Left lung (tissue), 10 donors: ENCODE data around the gene PCSK2. TPM values are rescaled to one million over a fixed set of nuclear protein-coding genes. Genes with fewer than 3 reads are reported as not detected.

ENCODE experiments used
- ATAC-seq: fragments of 200-7000 bp; cut with Tn5 transposase; one replicate; pipeline ENCODE4 v1.9.1; 2020; ENCODE audit warnings: moderate library complexity
- DNase-seq, 4 donors: peaks; one replicate each; pipeline ENCODE4 v3.0.0-alpha.2; 2013 to 2020
- H3K27ac ChIP-seq, 2 donors: fragments of 200-600 bp; sonication (generic) in 1 of 2; one replicate each; pipeline versions ENCODE4 v1.5.0 to v1.8.0; 2020 to 2021
- H3K27me3 ChIP-seq, 2 donors: fragments of 200-600 bp; sonication (generic) in 1 of 2; one replicate each; pipeline versions ENCODE4 v1.5.0 to v1.8.0; 2020 to 2021
- H3K36me3 ChIP-seq, 2 donors: fragments of 200-600 bp; sonication (generic) in 1 of 2; one replicate each; pipeline versions ENCODE4 v1.5.0 to v1.8.0; 2020 to 2021
- H3K4me1 ChIP-seq, 2 donors: fragments of 200-600 bp; one replicate each; pipeline ENCODE4 v1.8.0; 2021
- H3K4me3 ChIP-seq, 2 donors: fragments of 200-600 bp; sonication (generic) in 1 of 2; one replicate each; pipeline versions ENCODE4 v1.5.0 to v1.8.0; 2020 to 2021; ENCODE audit warnings: mild to moderate bottlenecking in 1 of 2
- H3K9me3 ChIP-seq, 2 donors: fragments of 200-600 bp; sonication (generic) in 1 of 2; one replicate each; pipeline versions ENCODE4 v1.5.0 to v1.8.0; 2020 to 2021
- CTCF ChIP-seq, 2 donors: fragments of 200-600 bp; sonication (generic) in 1 of 2; IDR thresholded peaks; one replicate each; pipeline versions ENCODE4 v1.5.0 to v1.8.0; 2021; ENCODE audit warnings: antibody characterized with exemption in 2 of 2
- intact Hi-C, 2 donors: fragments of 100-400 bp; cut with DNase I; formaldehyde crosslinking; loops; one replicate each; pipeline versions ENCODE4 v1.11.2 to v1.14.2; 2022
- polyA plus RNA-seq, 6 donors: library from polyadenylated mRNA; unstranded; fragments of 120-200 nt; gene quantifications; one replicate each; pipeline ENCODE4 v1.2.1, GENCODE V29; 2013; ENCODE audit not compliant: insufficient read length in 6 of 6
- total RNA-seq, 2 donors: library from RNA; stranded (reverse); fragmentation: NEBNext Ultra II Directional; extraction: Animal tissue kit (Norgen Biotek cat#: 25700); gene quantifications; one replicate each; pipeline ENCODE4 v1.2.1, GENCODE V29; 2021
- donor health status: DM: no; HTN: yes; CAD: no.
- donor health status: DM: no; HTN: no; CAD: no.

PCSK2 gene
- total and polyA plus RNA-seq, 8 donors, result 0.32 to 33.4 (median 0.65) TPM

- Histone ChIP-seq H3K36me3 (no peaks in the 10 kb centered on the region), H3K9me3 (no peaks in the 10 kb centered on the region), H3K4me1 (no peaks in the 10 kb centered on the region), H3K4me3 (no peak overlapping the region), H3K27ac (no peak overlapping the region), H3K27me3 (no peaks in the 10 kb centered on the region)
- no peak for TF ChIP-seq CTCF (IDR thresholded peaks at IDR 0.05)
- intact Hi-C loops, result no loop called here
- no peak for DNase-seq
- no peak for ATAC-seq
Observed at GRCh38 chr20:17481661-17482060, 254.8 kb downstream of the PCSK2 start.

- no peak for TF ChIP-seq CTCF (IDR thresholded peaks at IDR 0.05)
- ATAC-seq (no peak), DNase-seq (no peak)
- no peaks in the 10 kb centered on the region for H3K9me3 ChIP-seq
- intact Hi-C loops, result no loop called here
- no peak overlapping the region for H3K27ac ChIP-seq
- H3K36me3 ChIP-seq, result no peaks in the 10 kb centered on the region
- no peaks in the 10 kb centered on the region for H3K4me1 ChIP-seq
- no peak overlapping the region for H3K4me3 ChIP-seq
- no peaks in the 10 kb centered on the region for H3K27me3 ChIP-seq
Observed at GRCh38 chr20:17482536-17482935, 255.7 kb downstream of the PCSK2 start.

- no peak for ATAC-seq
- intact Hi-C loops, result no loop called here
Observed at GRCh38 chr20:17485017-17485416, 258.2 kb downstream of the PCSK2 start.

GRCh38 chr20:17488916-17489600 is 262.2 kb downstream of the PCSK2 start:
- TF ChIP-seq CTCF (IDR thresholded peaks at IDR 0.05), result no peak
- ATAC-seq (no peak), DNase-seq (no peak)
- no peak overlapping the region for H3K4me3 ChIP-seq
- H3K36me3 ChIP-seq, result no peaks in the 10 kb centered on the region
- H3K4me1 ChIP-seq, result no peaks in the 10 kb centered on the region
- no peaks in the 10 kb centered on the region for H3K27me3 ChIP-seq
- no peaks in the 10 kb centered on the region for H3K9me3 ChIP-seq
- no peak overlapping the region for H3K27ac ChIP-seq
- intact Hi-C loops, result no loop called here

More at GRCh38 chr20:17485017-17485416, 258.2 kb downstream of the PCSK2 start:
- Histone ChIP-seq H3K9me3 (no peaks in the 10 kb centered on the region), H3K27ac (no peak overlapping the region), H3K4me3 (no peak overlapping the region), H3K4me1 (no peaks in the 10 kb centered on the region), H3K36me3 (no peaks in the 10 kb centered on the region), H3K27me3 (no peaks in the 10 kb centered on the region)
- TF ChIP-seq CTCF (IDR thresholded peaks at IDR 0.05), result no peak
- DNase-seq, result no peak

GRCh38 chr20:17490501-17490900 is 263.7 kb downstream of the PCSK2 start:
- no peak for TF ChIP-seq CTCF (IDR thresholded peaks at IDR 0.05)
- no peaks in the 10 kb centered on the region for H3K27me3 ChIP-seq
- H3K36me3 ChIP-seq, result no peaks in the 10 kb centered on the region
- H3K4me3 ChIP-seq, result no peak overlapping the region
- DNase-seq (no peak), ATAC-seq (no peak)
- no peaks in the 10 kb centered on the region for H3K4me1 ChIP-seq
- intact Hi-C loops, result no loop called here
- no peaks in the 10 kb centered on the region for H3K9me3 ChIP-seq
- no peak overlapping the region for H3K27ac ChIP-seq
